CD14-positive monocyte (primary cell): ENCODE measurements around the gene DDHD1. TPM values are rescaled to one million over a fixed set of nuclear protein-coding genes. Genes with fewer than 3 reads are reported as not detected.

Experiments
- DNase-seq, 3 donors: peaks; one replicate each; pipeline ENCODE4 v3.0.0-alpha.2; 2011 to 2022
- H2AFZ ChIP-seq: 2 replicates; pipeline ENCODE4 v1.6.0; 2012; ENCODE audit warnings: mild to moderate bottlenecking, low read depth, low read length, inconsistent platforms; ENCODE audit not compliant: insufficient read depth, poor library complexity, severe bottlenecking
- H3K27ac ChIP-seq, 2 donors: 1 replicate in 1 of 2; 2 replicates in 1 of 2; pipeline ENCODE4 v1.5.1; 2012 to 2013; ENCODE audit warnings: low read length in 2 of 2, control low read depth in 1 of 2, inconsistent platforms in 1 of 2, low read depth in 1 of 2, mild to moderate bottlenecking in 1 of 2
- H3K27me3 ChIP-seq, 2 donors: one replicate each; pipeline versions ENCODE4 v1.6.0 to v1.6.1; 2011 to 2013; ENCODE audit warnings: low read length in 2 of 2; ENCODE audit not compliant: control insufficient read depth in 2 of 2, insufficient read depth in 2 of 2
- H3K36me3 ChIP-seq, 2 donors: replicated peaks in 1 of 2; 1 replicate in 1 of 2; 2 replicates in 1 of 2; pipeline versions ENCODE4 v1.5.1 to v1.6.1; 2012 to 2013; ENCODE audit warnings: low read length in 2 of 2, control low read depth in 1 of 2, inconsistent platforms in 1 of 2, mild to moderate bottlenecking in 1 of 2; ENCODE audit not compliant: insufficient read depth in 2 of 2, control insufficient read depth in 1 of 2
- H3K4me1 ChIP-seq, 2 donors: 1 replicate in 1 of 2; 2 replicates in 1 of 2; pipeline versions ENCODE4 v1.5.1 to v1.6.1; 2012 to 2013; ENCODE audit warnings: low read length in 2 of 2, control low read depth in 1 of 2, inconsistent platforms in 1 of 2, mild to moderate bottlenecking in 1 of 2, moderate library complexity in 1 of 2; ENCODE audit not compliant: insufficient read depth in 2 of 2, control insufficient read depth in 1 of 2
- H3K4me2 ChIP-seq: replicated peaks from 2 replicates; pipeline ENCODE3; 2012; ENCODE audit warnings: low read length, moderate library complexity, mild to moderate bottlenecking; ENCODE audit not compliant: poor library complexity, severe bottlenecking; ENCODE audit errors: extremely low read depth
- H3K4me3 ChIP-seq, 3 experiments: fragments of 200-600 bp in 1 of 3; sonication (generic) in 1 of 3; replicated peaks in 1 of 3; 1 replicate in 2 of 3; 2 replicates in 1 of 3; pipeline ENCODE4 v1.5.1; 2011 to 2013; ENCODE audit warnings: low read length in 3 of 3, mild to moderate bottlenecking in 3 of 3, control low read depth in 2 of 3, low read depth in 2 of 3, inconsistent platforms in 1 of 3, moderate library complexity in 1 of 3
- H3K79me2 ChIP-seq: 2 replicates; pipeline ENCODE4 v1.6.0; 2012; ENCODE audit warnings: mild to moderate bottlenecking, control low read depth, inconsistent platforms, low read length, moderate library complexity; ENCODE audit not compliant: insufficient read depth
- H3K9ac ChIP-seq: 2 replicates; pipeline ENCODE4 v1.6.0; 2017; ENCODE audit warnings: low read length, mild to moderate bottlenecking; ENCODE audit not compliant: insufficient read depth, poor library complexity, severe bottlenecking
- H3K9me3 ChIP-seq, 2 donors: replicated peaks in 1 of 2; 1 replicate in 1 of 2; 2 replicates in 1 of 2; pipeline versions ENCODE4 v1.5.1 to v1.6.1; 2012 to 2013; ENCODE audit warnings: low read length in 2 of 2, control low read depth in 1 of 2; ENCODE audit not compliant: control insufficient read depth in 1 of 2, insufficient read depth in 1 of 2
- H4K20me1 ChIP-seq: 2 replicates; pipeline ENCODE4 v1.6.0; 2012; ENCODE audit warnings: mild to moderate bottlenecking, low read length, control low read depth, moderate library complexity; ENCODE audit not compliant: insufficient read depth
- H3K27ac Mint-ChIP-seq, 7 donors: one replicate each; pipeline ENCODE4 v1.8.0; 2020; ENCODE audit warnings: mild to moderate bottlenecking in 7 of 7, mixed read lengths in 7 of 7, moderate library complexity in 6 of 7, inconsistent platforms in 2 of 7
- H3K27me3 Mint-ChIP-seq, 3 donors: one replicate each; pipeline ENCODE4 v1.8.0; 2021 to 2022; ENCODE audit warnings: low read depth in 3 of 3, mild to moderate bottlenecking in 3 of 3, mixed read lengths in 3 of 3, moderate library complexity in 3 of 3, inconsistent platforms in 1 of 3
- H3K36me3 Mint-ChIP-seq, 2 donors: one replicate each; pipeline ENCODE4 v1.8.0; 2020; ENCODE audit warnings: mixed read lengths in 2 of 2, inconsistent platforms in 1 of 2, mild to moderate bottlenecking in 1 of 2
- H3K4me1 Mint-ChIP-seq: one replicate; pipeline ENCODE4 v1.8.0; 2020; ENCODE audit warnings: mild to moderate bottlenecking, mixed read lengths
- H3K4me3 Mint-ChIP-seq, 2 donors: one replicate each; pipeline ENCODE4 v1.8.0; 2020; ENCODE audit warnings: mild to moderate bottlenecking in 2 of 2, mixed read lengths in 2 of 2, moderate library complexity in 1 of 2
- H3K9me3 Mint-ChIP-seq, 7 donors: one replicate each; pipeline ENCODE4 v1.8.0; 2020 to 2022; ENCODE audit warnings: mixed read lengths in 7 of 7, mild to moderate bottlenecking in 6 of 7, moderate library complexity in 6 of 7, inconsistent platforms in 2 of 7
- WGBS: methylation state at CpG from one replicate; pipeline ENCODE4 v1.1.5; 2013; ENCODE audit warnings: missing lambda C conversion rate; ENCODE audit not compliant: insufficient coverage; 5-methylcytosine and 5-hydroxymethylcytosine counted together
- intact Hi-C, 2 donors: fragments of 100-400 bp; cut with micrococcal nuclease; formaldehyde crosslinking; loops; one replicate each; pipeline versions ENCODE4 v1.15.0 to v1.15.1; 2023
- polyA plus RNA-seq, 3 donors: library from polyadenylated mRNA; depleted of rRNA in 1 of 3; unstranded in 2 of 3; stranded (reverse) in 1 of 3; fragments of 300-500 nt in 2 of 3; fragments of >200 nt in 1 of 3; fragmentation: Illumina TruSeq in 2 of 3; gene quantifications; 1 replicate in 2 of 3; 2 replicates in 1 of 3; pipeline ENCODE4 v1.2.3, GENCODE V29; 2012 to 2021
- TF ChIP-seq, protein P1 (sequence below): fragments of 200-600 bp; IDR thresholded peaks from one replicate; pipeline ENCODE4 v1.8.0; 2022; ENCODE audit warnings: antibody characterized with exemption, mild to moderate bottlenecking

DDHD1 gene
- polyA plus RNA-seq, 3 donors, result 2.2 to 7.0 (median 3.1) TPM

DNA sequence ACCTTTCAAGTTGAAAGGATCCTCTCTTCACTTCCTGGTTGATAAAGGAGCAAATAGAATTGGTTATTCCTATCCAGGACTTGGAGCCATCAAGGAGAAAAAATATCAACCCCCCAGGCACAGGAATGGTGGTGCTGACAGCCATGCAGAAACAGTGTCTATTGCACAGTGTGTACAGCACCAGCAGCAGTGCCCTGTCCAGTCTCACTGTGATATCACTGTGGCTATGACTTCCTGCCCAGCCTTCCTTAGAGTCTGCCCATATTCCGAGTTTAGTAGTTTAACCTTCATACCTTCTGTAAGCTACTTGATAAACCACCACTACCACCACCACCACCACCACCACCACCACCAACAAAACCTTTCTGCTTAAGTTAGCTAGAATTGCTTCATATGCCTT lies 157.1 kb downstream of the DDHD1 start:
- TF ChIP-seq, protein P1, sequence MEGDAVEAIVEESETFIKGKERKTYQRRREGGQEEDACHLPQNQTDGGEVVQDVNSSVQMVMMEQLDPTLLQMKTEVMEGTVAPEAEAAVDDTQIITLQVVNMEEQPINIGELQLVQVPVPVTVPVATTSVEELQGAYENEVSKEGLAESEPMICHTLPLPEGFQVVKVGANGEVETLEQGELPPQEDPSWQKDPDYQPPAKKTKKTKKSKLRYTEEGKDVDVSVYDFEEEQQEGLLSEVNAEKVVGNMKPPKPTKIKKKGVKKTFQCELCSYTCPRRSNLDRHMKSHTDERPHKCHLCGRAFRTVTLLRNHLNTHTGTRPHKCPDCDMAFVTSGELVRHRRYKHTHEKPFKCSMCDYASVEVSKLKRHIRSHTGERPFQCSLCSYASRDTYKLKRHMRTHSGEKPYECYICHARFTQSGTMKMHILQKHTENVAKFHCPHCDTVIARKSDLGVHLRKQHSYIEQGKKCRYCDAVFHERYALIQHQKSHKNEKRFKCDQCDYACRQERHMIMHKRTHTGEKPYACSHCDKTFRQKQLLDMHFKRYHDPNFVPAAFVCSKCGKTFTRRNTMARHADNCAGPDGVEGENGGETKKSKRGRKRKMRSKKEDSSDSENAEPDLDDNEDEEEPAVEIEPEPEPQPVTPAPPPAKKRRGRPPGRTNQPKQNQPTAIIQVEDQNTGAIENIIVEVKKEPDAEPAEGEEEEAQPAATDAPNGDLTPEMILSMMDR, result no peak
- intact Hi-C loops, result no loop called here
- Histone ChIP-seq H2AFZ (no peak overlapping the region), H4K20me1 (no peaks in the 10 kb centered on the region), H3K9ac (no peak overlapping the region), H3K27me3 (no peaks in the 10 kb centered on the region), H3K36me3 (no peaks in the 10 kb centered on the region), H3K79me2 (no peaks in the 10 kb centered on the region), H3K9me3 (peaks cover 0 to 6% of the 10 kb centered on the region in 2 donors), H3K4me2 (no peak overlapping the region), H3K4me3 (no peak overlapping the region), H3K4me1 (no peaks in the 10 kb centered on the region), H3K27ac (no peak overlapping the region)
- Mint-ChIP-seq H3K27ac (no peak overlapping the region), H3K9me3 (peaks cover 1 to 7% (median 4%) of the 10 kb centered on the region in 7 donors), H3K36me3 (no peaks in the 10 kb centered on the region), H3K27me3 (peaks cover 0 to 2% (median 0%) of the 10 kb centered on the region in 3 donors), H3K4me3 (no peak overlapping the region), H3K4me1 (no peaks in the 10 kb centered on the region)
- 50% methylated on average over 1 of the region's 1 CpG for WGBS
- DNase-seq, result no peak

DNA sequence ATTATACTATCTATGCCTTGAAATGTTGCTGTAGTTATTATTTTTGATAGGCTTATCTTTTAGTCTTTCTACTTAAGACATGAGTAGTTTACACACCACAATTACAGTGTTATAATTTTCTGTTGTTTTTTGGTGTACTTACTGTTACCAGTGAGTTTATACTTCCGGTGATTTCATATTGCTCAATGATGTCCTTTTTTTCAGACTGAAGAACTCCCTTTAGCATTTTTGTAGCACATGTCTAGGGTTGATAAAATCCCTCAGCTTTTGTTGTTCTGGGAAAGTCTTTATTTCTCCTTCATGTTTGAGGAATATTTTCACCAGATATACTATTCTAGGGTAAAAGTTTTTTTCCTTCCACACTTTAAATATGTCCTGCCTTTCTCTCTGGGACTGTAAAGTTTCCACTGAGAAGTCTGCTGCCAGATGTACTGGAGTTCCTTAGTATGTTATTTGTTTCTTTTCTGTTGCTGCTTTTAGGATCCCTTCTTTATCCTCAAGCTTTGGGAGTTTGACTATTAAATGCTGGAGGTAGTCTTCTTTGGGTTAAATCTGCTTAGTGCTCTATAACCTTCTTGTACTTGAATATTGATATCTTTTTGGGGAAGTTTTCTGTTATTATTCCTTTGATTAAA lies 160.8 kb downstream of the DDHD1 start:
- no peaks in the 10 kb centered on the region for H3K36me3 Mint-ChIP-seq
- no peak overlapping the region for H3K4me2 ChIP-seq
- H3K9ac ChIP-seq, result no peak overlapping the region
- no CpG with 5 or more reads among the region's 1 CpG for WGBS
- H3K27me3 ChIP-seq, result no peaks in the 10 kb centered on the region
- H3K27ac ChIP-seq, result no peak overlapping the region
- no peaks in the 10 kb centered on the region for H4K20me1 ChIP-seq
- H3K4me1 Mint-ChIP-seq, result no peaks in the 10 kb centered on the region
- intact Hi-C loops, result no loop called here
- no peak overlapping the region for H3K4me3 ChIP-seq
- no peak overlapping the region for H2AFZ ChIP-seq
- TF ChIP-seq, protein P1, result no peak
- no peaks in the 10 kb centered on the region for H3K4me1 ChIP-seq
- H3K79me2 ChIP-seq, result no peaks in the 10 kb centered on the region
- no peaks in the 10 kb centered on the region for H3K36me3 ChIP-seq
- peaks cover 0 to 6% of the 10 kb centered on the region in 2 donors for H3K9me3 ChIP-seq
- DNase-seq, result no peak
- peaks cover 1 to 8% (median 3%) of the 10 kb centered on the region in 7 donors for H3K9me3 Mint-ChIP-seq
- H3K4me3 Mint-ChIP-seq, result no peak overlapping the region
- H3K27ac Mint-ChIP-seq, result no peak overlapping the region
- peaks cover 0 to 3% (median 3%) of the 10 kb centered on the region in 3 donors for H3K27me3 Mint-ChIP-seq
